SH-SY5Y (cell line): ENCODE data around the gene SSTR5.

ENCODE experiments used
- GATA2 ChIP-seq: IDR thresholded peaks from 2 replicates; pipeline ENCODE4 v1.6.1; 2011; ENCODE audit warnings: mild to moderate bottlenecking, low read depth, low read length
- GATA3 ChIP-seq: IDR thresholded peaks from 2 replicates; pipeline ENCODE4 v1.6.1; 2011; ENCODE audit warnings: low read depth, mild to moderate bottlenecking, low read length, moderate library complexity

SSTR5 gene

DNA sequence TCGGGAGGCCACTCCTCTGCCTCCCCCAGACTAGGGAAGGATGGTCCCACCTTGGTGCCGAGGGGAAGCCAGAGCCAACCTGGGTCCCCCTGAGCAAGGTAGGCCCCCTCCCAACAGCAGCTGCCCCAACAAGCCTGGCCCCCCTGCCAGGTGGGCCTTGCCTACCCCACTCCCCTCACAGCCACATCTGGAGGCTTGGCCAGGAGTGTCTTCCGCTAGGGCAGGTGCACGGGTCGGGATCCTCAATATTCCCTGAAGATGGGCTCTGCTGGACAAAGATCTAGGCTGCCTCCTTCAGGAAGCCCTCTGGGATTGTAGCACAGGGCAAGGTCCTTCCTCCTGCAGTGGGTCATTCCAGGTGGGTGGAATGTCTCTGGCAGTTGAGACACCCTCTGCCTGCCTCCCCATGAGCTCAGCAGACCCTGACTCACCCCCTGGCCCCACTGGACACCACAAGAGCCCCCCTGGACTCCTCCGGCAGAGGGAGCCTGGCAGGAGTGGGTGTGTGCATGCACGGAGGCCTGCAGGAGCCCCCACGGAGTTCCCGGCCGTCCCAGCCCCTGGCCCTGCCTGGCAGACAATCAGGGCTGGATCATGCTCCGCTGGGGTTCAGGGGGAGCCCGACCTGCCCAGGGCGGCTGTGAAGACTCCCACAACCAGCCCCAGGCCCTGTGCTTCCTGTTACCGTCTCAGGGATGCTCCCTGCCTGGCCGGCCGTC is 23.1 kb downstream of the SSTR5 start:
- TF ChIP-seq GATA3 (no peak), GATA2 (no peak)

DNA sequence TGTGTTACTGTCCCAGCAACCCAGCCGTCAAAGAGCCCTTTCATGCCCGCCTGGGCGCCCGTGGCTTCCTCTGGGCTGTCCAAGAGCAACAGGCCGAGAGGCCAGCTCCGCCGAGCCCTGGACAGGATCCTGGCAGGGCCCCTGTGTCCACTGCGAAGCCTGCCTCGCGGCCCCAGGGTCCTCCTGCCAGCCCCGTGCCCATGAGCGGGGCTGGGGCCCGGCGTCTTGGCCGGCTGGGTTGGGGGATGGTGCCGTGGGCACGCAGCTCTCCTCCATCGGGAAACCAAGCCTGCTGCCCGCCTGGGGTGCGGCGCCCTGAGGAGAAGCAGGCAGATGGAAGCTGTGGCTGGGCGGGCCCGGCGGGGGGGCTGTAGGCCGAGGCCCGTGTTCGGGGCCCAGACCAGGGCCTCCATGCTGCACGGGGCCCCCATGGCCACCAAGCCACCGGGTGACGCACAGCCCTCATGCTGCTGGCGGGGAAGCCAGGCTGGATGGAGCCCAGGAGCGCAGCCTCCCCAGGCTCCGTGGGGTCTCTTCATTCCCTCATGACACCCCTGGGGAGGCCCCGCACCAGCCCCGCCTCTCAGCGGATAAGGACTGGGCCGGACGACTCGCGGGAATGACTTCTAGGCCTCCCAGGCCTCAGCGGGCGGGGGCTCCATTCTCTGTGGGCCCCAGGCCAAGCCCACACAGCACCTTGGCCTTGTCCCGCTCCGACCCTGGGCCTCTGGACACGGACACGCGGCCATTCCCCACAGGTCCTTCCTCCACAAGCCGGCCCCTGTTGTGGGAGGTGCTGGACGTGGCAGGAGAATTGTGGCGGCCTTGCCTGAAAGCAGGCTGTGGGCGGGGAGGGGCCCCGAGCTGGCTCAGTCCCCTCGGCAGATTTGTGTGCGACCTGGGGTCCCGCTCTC is 23.9 kb downstream of the SSTR5 start, which contains the start of gene C1QTNF8:
TSS of gene C1QTNF8 (minus strand) at position 76 of the 914 bp plus-strand sequence. CDS start 1,322 bp downstream, outside the sequence.
- no peak for TF ChIP-seq GATA3
- TF ChIP-seq GATA2, result no peak

DNA sequence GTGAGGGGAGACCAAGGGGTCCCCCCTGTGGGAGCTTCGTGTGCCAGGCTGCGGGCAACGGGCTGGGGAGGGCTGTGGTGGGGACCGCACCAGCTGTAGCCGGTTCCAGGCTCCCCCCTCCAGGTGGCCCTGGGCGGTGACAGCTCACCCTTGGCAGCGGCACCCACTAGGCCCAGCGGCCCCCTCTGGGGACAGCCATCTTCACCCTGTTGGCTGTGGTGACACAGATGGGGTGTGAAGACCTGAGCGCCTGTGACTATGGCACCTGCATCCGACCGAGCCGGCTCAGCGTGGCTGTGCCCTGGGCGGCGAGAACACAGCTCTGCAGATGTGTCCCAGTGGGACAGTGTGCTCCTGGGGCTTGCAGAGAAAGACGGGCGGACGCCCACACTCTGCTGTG is 24.6 kb downstream of the SSTR5 start:
- no peak for TF ChIP-seq GATA2
- TF ChIP-seq GATA3, result no peak

DNA sequence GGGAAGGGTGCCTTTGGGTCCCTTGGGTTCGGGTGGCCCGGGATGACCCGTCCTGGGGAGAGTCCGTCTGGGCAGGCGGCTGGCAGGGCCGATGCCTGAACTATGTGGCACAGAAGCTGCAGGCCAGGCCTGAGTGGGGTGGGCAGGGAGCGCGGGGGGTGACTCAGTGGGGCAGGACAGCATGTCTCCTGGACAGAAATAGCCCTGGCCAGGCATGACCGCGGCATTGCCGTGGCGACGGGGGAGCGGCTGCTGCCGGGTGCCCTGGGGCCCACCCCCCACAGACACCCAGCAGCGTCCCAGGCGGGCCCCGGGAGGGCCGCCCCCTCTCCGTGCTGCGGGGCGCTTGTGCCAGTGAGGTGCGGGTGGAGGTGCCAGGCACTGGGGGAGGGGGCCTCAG is 25.3 kb downstream of the SSTR5 start:
- no peak for TF ChIP-seq GATA3
- no peak for TF ChIP-seq GATA2

DNA sequence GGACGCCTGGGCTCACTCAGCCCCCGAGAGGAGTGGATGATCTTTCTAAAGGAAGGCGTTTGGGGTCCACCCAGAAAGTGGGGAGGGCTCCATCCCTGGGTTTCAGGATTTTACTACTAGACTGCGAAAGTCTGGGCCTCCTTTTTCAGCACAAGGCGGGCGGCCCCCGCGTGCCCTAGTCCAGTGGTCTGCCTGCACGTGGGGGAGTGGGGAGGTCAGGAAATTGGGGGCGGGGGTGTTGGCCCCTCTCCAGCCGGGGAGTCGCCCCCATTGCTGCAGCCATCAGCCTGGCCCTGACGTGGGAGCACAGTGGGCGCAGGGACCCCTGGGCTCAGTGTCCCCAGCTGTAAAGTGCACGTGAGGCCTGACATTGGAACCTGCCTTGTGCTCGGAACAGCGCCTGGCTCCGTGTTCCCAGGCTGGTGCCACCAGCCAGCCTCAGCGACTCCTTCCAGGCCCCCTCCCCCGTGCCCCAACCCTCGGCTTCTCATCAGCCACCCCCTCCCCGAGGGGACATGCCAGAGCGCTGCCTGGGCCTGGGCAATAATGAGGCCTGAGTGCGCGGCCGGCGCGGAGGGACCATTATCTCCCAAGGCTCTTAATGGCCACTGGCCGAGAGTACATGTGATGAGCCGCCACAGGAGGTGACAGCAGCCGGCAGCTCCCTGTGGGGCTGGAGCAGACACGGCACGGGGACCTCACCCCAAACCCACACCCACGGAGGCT is 25.9 kb downstream of the SSTR5 start:
- no peak for TF ChIP-seq GATA2
- TF ChIP-seq GATA3, result no peak

DNA sequence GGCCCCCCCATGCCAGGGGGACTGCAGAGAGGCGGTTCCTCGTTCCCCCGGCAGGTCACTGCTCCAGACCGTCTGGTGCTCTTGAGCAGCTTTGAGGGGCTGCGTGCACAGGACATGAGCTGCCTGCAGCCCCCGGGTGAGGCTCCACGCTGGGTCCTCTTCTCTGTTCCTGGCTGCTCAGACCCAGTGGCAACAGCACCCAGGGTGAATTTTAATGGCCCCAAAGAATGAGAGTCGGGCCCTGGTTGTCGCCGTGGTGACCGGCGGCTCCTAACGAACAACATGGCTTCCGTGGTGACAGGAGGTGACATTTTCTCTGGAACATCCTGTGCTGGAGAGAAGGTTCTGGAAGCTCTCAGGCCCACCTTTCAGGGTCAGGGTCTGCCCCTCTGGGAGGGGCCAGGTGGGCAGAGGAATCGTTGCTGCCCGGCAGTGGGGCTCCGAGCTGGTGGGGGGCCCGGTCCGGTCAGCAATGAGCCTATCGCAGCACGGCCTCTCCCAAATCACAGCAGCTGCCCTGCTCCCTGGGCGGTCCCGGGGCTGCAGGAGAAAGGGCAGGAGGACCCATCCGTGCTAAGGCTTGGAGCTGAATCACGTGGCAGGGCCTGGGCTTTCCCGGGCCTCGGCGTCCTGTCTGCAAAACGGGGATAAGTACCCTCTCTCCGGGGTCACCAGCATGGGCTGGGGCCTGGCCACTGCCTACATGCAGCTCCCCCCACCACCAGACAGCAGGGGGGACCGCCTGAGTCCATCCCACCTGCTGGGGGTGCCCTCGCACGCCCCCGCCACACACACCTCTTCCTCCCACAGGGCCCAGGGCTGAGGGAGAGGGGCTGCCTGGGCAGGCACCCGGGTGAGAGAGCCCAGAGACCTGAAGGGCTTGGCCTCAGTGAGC is 26.9 kb downstream of the SSTR5 start:
- TF ChIP-seq GATA2 (no peak), GATA3 (no peak)

DNA sequence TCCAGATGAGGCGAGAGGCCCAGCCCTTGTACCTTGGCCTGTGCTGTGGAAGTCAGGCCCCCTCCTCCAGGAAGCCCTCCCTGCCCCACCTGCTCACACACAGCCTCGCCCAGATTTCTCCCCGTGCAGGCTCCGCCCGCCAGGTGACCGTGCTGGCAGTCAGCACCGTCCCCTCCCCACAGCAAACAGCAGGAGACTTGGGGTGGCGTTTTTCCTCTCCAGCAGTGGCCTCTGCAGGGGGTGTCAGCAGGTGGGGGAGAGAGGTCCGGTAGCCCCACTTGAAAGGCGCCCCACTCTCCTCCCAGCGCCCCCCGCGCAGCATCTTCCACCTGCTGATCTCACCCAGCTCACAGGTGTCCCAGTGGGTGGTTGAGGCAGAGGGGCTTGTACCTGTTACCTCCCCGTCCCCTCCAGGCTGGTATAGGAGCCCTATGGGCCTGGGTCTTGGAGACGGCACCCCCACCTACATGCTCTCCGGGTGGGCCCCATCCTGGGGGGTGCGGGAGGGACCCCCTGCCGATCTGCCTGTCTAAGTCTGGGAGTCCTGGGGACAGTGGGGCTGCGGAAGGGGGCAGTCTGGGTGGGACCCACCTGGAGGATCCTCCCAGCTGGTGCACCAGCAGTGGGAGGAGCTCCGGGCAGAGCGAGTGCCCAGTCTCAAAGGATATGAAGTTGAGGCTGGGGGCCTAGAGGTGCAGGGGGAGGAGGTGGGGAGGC is 27.7 kb downstream of the SSTR5 start:
- no peak for TF ChIP-seq GATA2
- no peak for TF ChIP-seq GATA3

DNA sequence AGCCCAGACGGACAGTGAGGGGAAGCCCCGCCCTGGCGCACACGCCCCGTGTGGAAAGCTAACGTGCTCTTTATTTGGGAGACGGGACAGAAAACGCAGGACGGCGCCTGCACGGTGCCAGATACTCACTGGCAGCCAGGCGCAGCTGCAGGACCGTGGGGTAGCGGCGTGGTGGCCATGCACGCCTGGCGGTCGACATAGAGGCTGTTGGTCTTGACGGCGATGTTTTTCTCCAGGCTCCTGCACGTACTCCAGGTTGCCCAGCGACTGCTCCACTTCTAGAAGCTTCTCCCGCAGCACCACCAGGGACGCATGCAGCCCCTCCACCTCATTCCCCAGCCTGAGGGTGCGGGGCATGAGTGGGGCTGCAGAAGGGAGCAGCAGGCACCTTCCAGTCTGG is 28.6 kb downstream of the SSTR5 start:
- no peak for TF ChIP-seq GATA2
- no peak for TF ChIP-seq GATA3

DNA sequence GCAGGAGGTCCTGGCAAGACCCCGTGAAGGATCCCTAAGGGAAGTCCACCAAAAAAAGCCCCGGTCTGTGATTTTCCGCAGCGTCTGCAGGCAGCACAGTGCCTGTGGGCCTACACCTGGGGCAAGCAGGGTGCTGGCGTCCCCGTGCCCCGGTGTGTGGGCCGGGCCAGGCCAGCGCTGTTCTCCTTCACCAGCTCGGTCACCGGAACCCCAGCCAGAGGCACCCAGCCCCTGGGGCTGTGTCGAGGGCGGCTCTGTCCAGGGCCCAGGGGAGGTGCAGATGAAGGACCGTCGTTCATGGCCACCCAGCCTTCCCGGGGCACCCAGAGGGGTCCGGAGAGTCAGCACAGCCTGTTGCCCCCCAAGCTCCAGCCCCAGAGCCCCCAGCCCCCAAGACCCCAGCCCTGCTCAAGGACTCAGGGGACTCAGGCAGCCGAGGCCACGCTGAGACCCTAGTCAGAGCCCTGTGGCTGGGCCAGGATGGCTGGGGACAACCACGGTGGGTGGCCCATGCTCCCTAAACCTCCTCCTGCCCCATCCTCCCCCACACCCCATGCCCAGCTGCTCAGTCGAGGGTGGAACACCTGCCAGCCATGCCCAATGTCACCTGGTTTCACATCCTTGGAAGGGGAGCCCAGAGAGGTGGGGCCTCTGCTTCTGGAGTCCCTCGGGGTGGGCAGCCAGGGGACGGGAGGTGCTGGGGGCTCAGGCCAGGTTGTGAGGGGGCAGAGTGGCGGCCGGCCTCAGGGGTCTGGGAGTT is 29.2 kb downstream of the SSTR5 start:
- TF ChIP-seq GATA2, result no peak
- no peak for TF ChIP-seq GATA3

DNA sequence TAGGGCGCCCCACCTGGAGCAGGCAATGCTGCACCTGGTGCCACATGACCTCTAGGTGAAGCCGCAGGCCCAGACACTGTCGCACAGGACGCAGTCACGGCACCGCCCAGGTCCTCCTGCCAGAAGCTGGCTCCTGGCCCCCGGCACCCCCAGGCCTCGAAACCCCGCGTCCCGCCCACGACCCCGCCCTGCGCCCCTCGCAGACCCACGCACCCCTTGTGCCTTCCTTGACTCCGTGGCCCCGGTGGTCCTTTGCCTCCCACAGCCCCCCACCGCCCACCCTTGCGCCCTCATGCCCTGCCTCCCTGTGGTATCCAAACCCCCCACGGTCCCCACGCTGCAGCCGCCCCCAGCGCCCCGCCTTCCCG is 29.8 kb downstream of the SSTR5 start:
- TF ChIP-seq GATA2 (no peak), GATA3 (no peak)

DNA sequence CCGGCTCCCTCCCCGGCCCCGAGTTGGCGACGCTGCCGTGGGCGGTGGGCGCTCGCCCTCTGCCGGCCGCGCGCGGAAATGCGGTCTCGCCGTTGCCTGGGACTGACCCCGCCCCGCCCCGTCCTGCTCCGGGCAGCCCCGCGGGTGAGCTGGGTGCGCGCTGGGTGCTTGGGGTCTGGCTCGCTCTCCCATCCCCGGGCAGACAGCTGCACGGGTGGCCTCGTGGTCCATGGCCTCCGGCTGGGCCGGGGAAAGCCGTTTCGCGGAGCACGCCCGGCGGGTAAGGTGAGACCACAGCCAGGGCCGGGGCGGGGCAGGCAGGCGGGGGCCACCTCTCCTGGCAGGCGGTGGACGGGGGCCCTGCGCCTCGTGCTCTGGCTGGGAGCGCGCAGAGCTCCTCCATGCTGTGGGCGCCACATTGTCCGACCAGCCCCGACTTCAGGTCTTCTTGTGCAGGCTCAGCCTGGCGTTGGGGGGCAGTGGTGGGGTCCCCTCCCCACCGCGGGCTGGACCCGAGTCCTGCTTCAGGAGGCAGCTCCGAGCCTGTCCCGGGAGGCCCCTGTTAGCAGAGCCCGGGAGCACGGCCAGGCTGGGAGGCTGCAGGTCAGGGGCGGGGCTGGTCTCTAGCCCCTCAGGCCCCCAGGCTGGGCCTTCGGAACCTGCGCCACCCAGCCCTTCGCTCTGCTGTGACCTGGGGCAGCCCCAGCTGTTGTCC is 30.5 kb downstream of the SSTR5 start:
- TF ChIP-seq GATA2, result no peak
- no peak for TF ChIP-seq GATA3

DNA sequence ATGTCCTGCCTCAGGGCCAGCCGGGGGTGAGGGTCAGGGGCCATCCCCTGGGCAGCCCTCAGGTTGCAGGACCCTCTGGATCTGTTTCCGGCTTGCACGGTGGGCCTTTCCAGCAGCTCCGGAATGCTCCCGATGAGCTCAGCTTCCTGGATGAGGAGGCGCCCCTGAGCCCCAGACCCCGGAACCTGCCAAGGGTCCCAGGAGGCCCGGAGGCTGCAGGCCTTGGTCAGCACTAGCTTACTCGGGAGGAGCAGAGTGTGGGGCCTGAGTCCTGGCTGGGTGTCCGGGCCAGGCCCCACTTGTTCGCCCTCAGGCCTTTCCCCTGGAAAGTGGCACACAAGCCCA is 31.1 kb downstream of the SSTR5 start:
- TF ChIP-seq GATA2, result no peak
- TF ChIP-seq GATA3, result no peak
